IMR-90 (cell line): ENCODE data around the gene FBXW2. TPM values are rescaled to one million over a fixed set of nuclear protein-coding genes. Genes with fewer than 3 reads are reported as not detected.

Experiments used
- ATAC-seq: fragments of 200-7000 bp; cut with Tn5 transposase; 2 replicates; pipeline ENCODE4 v1.9.1; 2020; ENCODE audit warnings: low read depth, mild to moderate bottlenecking, moderate library complexity
- BruUV-seq: library from RNA; stranded (reverse); fragments of 400-500 nt; replicated peaks from 2 replicates; lab custom pipeline; 2021; lab: Mats Ljungman, UMichigan
- CTCF ChIA-PET: fragments of 300-600 bp; formaldehyde crosslinking; extraction: SDS; loops from one replicate; lab custom pipeline; 2021; ENCODE audit warnings: antibody characterized with exemption; lab: Yijun Ruan, JAX
- POLR2A ChIA-PET: fragments of 300-600 bp; sonication (Branson Sonifier 250); formaldehyde crosslinking; loops from one replicate; lab custom pipeline; 2022; ENCODE audit warnings: antibody characterized with exemption; ENCODE audit not compliant: unreplicated experiment; lab: Charles Lee
- DNase-seq: peaks from one replicate; pipeline ENCODE4 v3.0.0; 2013
- H2AFZ ChIP-seq: replicated peaks from 2 replicates; pipeline ENCODE3; 2013; ENCODE audit warnings: low read length, mild to moderate bottlenecking; ENCODE audit not compliant: poor library complexity
- H2AK5ac ChIP-seq: 2 replicates; pipeline ENCODE4 v1.6.1; 2013; ENCODE audit warnings: low read depth, low read length, inconsistent platforms
- H2AK9ac ChIP-seq: replicated peaks from 2 replicates; pipeline ENCODE3; 2013; ENCODE audit warnings: mild to moderate bottlenecking, low read depth, low read length, moderate library complexity; ENCODE audit not compliant: poor library complexity
- H2BK120ac ChIP-seq: 2 replicates; pipeline ENCODE4 v1.6.1; 2013; ENCODE audit warnings: low read depth, low read length, inconsistent platforms
- H2BK15ac ChIP-seq: 3 replicates; pipeline ENCODE4 v1.6.1; 2013; ENCODE audit warnings: low read depth, low read length, inconsistent platforms
- H2BK20ac ChIP-seq: 2 replicates; pipeline ENCODE4 v1.6.1; 2013; ENCODE audit warnings: low read depth, mild to moderate bottlenecking, inconsistent platforms, low read length, moderate library complexity
- H2BK5ac ChIP-seq: 2 replicates; pipeline ENCODE4 v1.6.1; 2013; ENCODE audit warnings: mild to moderate bottlenecking, low read depth, low read length, inconsistent platforms; ENCODE audit not compliant: poor library complexity, severe bottlenecking
- H3K14ac ChIP-seq: replicated peaks from 2 replicates; pipeline ENCODE4 v1.6.1; 2013; ENCODE audit warnings: low read depth, low read length, inconsistent platforms
- H3K18ac ChIP-seq: 2 replicates; pipeline ENCODE4 v1.6.1; 2013; ENCODE audit warnings: low read depth, low read length, control low read depth
- H3K23ac ChIP-seq: 2 replicates; pipeline ENCODE4 v1.6.1; 2013; ENCODE audit warnings: low read depth, low read length, inconsistent platforms
- H3K27ac ChIP-seq: 2 replicates; pipeline ENCODE4 v1.5.1; 2013; ENCODE audit warnings: mild to moderate bottlenecking, control low read depth, low read length; ENCODE audit not compliant: insufficient read depth
- H3K27me3 ChIP-seq: 2 replicates; pipeline ENCODE4 v1.6.1; 2013; ENCODE audit warnings: low read length; ENCODE audit not compliant: control insufficient read depth, insufficient read depth
- H3K36me3 ChIP-seq: 2 replicates; pipeline ENCODE4 v1.6.1; 2013; ENCODE audit warnings: low read length, mixed read lengths; ENCODE audit not compliant: control insufficient read depth, insufficient read depth
- H3K4ac ChIP-seq: 2 replicates; pipeline ENCODE4 v1.6.1; 2013; ENCODE audit warnings: low read depth, low read length, inconsistent platforms
- H3K4me1 ChIP-seq: 2 replicates; pipeline ENCODE4 v1.6.1; 2013; ENCODE audit warnings: low read length, mixed read lengths; ENCODE audit not compliant: control insufficient read depth, insufficient read depth
- H3K4me2 ChIP-seq: 2 replicates; pipeline ENCODE4 v1.6.1; 2013; ENCODE audit warnings: low read depth, mild to moderate bottlenecking, control low read depth, low read length, moderate library complexity
- H3K4me3 ChIP-seq: 2 replicates; pipeline ENCODE4 v1.5.1; 2013; ENCODE audit warnings: low read depth, mild to moderate bottlenecking, control low read depth, low read length, moderate library complexity; ENCODE audit not compliant: insufficient read depth
- H3K56ac ChIP-seq: 2 replicates; pipeline ENCODE4 v1.6.1; 2013; ENCODE audit warnings: low read length, inconsistent platforms; ENCODE audit not compliant: insufficient read depth; ENCODE audit errors: extremely low read depth
- H3K79me1 ChIP-seq, 2 experiments: 2 replicates each; pipeline ENCODE4 v1.6.1; 2013; ENCODE audit warnings: low read length in 2 of 2, inconsistent platforms in 1 of 2, low read depth in 1 of 2
- H3K9ac ChIP-seq: 2 replicates; pipeline ENCODE4 v1.6.1; 2013; ENCODE audit warnings: low read depth, low read length, control low read depth
- H3K9me1 ChIP-seq: 2 replicates; pipeline ENCODE4 v1.6.1; 2013; ENCODE audit warnings: low read length, inconsistent platforms; ENCODE audit not compliant: insufficient read depth
- H3K9me3 ChIP-seq: 2 replicates; pipeline ENCODE4 v1.6.1; 2013; ENCODE audit warnings: low read length; ENCODE audit not compliant: control insufficient read depth, insufficient read depth
- H4K20me1 ChIP-seq: 2 replicates; pipeline ENCODE4 v1.6.1; 2013; ENCODE audit warnings: low read length, inconsistent platforms; ENCODE audit not compliant: insufficient read depth
- H4K5ac ChIP-seq: 2 replicates; pipeline ENCODE4 v1.6.1; 2013; ENCODE audit warnings: mild to moderate bottlenecking, low read depth, low read length, control low read depth
- H4K8ac ChIP-seq, 2 experiments: 2 replicates each; pipeline ENCODE4 v1.6.1; 2013; ENCODE audit warnings: low read depth in 2 of 2, low read length in 2 of 2, control low read depth in 1 of 2, inconsistent platforms in 1 of 2
- H4K91ac ChIP-seq: 2 replicates; pipeline ENCODE4 v1.6.1; 2013; ENCODE audit warnings: low read depth, low read length, inconsistent platforms; ENCODE audit not compliant: insufficient read depth
- CEBPB ChIP-seq: IDR thresholded peaks from 2 replicates; pipeline ENCODE4 v1.6.1; 2012; ENCODE audit warnings: low read depth, low read length, improper control_type of control experiment
- FOS ChIP-seq: fragments of 150-350 bp; IDR thresholded peaks from 2 replicates; pipeline ENCODE4 v1.6.1; 2016; ENCODE audit warnings: low read depth, low read length
- RFX5 ChIP-seq: IDR thresholded peaks from 2 replicates; pipeline ENCODE4 v1.8.0; 2012; ENCODE audit warnings: low read depth, mild to moderate bottlenecking, low read length, moderate library complexity
- WGBS, 2 experiments: methylation state at CpG; one replicate each; pipeline versions ENCODE4 v1.1.5 to v1.1.7; 2013; ENCODE audit warnings: missing lambda C conversion rate in 2 of 2; ENCODE audit not compliant: insufficient read length in 1 of 2; ENCODE audit errors: extremely low coverage in 2 of 2; 5-methylcytosine and 5-hydroxymethylcytosine counted together
- dilution Hi-C: fragments of 300-500 bp; cut with HindIII; formaldehyde crosslinking; loops from one replicate; pipeline ENCODE4 v1.14.3; 2018; ENCODE audit warnings: low sequenced_read_pairs; ENCODE audit not compliant: unreplicated experiment
- in situ Hi-C: fragments of 300-500 bp; cut with MboI; formaldehyde crosslinking; loops from 3 replicates; pipeline ENCODE4 v1.14.3; 2019; ENCODE audit warnings: low sequenced_read_pairs, inconsistent platforms, mixed read lengths
- intact Hi-C: fragments of 100-400 bp; cut with micrococcal nuclease; formaldehyde crosslinking; loops from 2 replicates; pipeline ENCODE4 v1.10.0; 2022
- polyA plus RNA-seq, 3 experiments: library from polyadenylated mRNA; depleted of rRNA; stranded (reverse); fragments of >200 nt; gene quantifications; 2 replicates each; pipeline ENCODE4 v1.2.3, GENCODE V29; 2012; ENCODE audit warnings: low replicate concordance in 1 of 3
- total RNA-seq: library from RNA; depleted of rRNA; stranded (reverse); fragments of >200 nt; gene quantifications from 2 replicates; pipeline ENCODE4 v1.2.3, GENCODE V29; 2012

FBXW2 gene
- total and polyA plus RNA-seq, 2 of the 4 experiments (the other 2 are of a cell fraction): 27.1 to 43.5 TPM

- Histone ChIP-seq H3K4me1 (peaks cover 5% of the 10 kb centered on the region), H3K23ac (no peak overlapping the region), H2BK15ac (no peak overlapping the region), H2AK9ac (no peak overlapping the region), H2BK5ac (no peak overlapping the region), H3K9ac (no peak overlapping the region), H2BK20ac (no peak overlapping the region), H3K4me3 (no peak overlapping the region), H3K4me2 (no peak overlapping the region; the same call in 1 of the 2 replicates), H3K56ac (no peak overlapping the region), H2AK5ac (no peak overlapping the region), H3K79me1 (peaks cover 16 to 50% of the 10 kb centered on the region in 2 experiments; a peak in 3 of 4 replicates), H3K4ac (no peak overlapping the region), H3K18ac (no peak overlapping the region), H4K5ac (no peak overlapping the region), H3K9me3 (no peaks in the 10 kb centered on the region), H3K9me1 (peaks cover 3% of the 10 kb centered on the region; the same call in 1 of the 2 replicates), H3K36me3 (no peaks in the 10 kb centered on the region), H4K8ac (no peak overlapping the region; a peak in 1 of 4 replicates), H4K20me1 (no peaks in the 10 kb centered on the region), H3K27me3 (no peaks in the 10 kb centered on the region), H3K14ac (no peak overlapping the region; the same call in 1 of the 2 replicates), H2BK120ac (no peak overlapping the region), H2AFZ (no peak overlapping the region), H3K27ac (no peak overlapping the region), H4K91ac (no peak overlapping the region)
- ChIA-PET POLR2A (interaction anchor here (0.6 kb wide), 2 partner anchors 9 to 15 kb away, joined by 3 to 6 read pairs; no protein-coding TSS in a partner anchor), CTCF (no interaction called here)
- dilution Hi-C loops: no loop called here
- DNase-seq (peak; percentile 76), ATAC-seq (peak; percentile 35; the same call in 1 of the 2 replicates)
- WGBS, 2 experiments: 100% methylated on average over 3 of the region's 6 CpGs; no CpG with 5 or more reads in 1 of the 2 experiments
- in situ Hi-C loops: no loop called here
- TF ChIP-seq CEBPB: peak; percentile 62
- no peak for TF ChIP-seq FOS
- TF ChIP-seq RFX5: no peak
- BruUV-seq: no TSS peak
- intact Hi-C loops: no loop called here
These were observed 84.5 kb downstream of the FBXW2 start for GRCh38 chr9:120708526-120709224.
